ENCODE measurements around the gene EIF2S3B.
"Not testable (repeated sequence)": the region's sequence is repeated elsewhere in the genome, so short reads cannot be mapped to it uniquely, and the experiment has no call there.

EIF2S3B gene

DNA sequence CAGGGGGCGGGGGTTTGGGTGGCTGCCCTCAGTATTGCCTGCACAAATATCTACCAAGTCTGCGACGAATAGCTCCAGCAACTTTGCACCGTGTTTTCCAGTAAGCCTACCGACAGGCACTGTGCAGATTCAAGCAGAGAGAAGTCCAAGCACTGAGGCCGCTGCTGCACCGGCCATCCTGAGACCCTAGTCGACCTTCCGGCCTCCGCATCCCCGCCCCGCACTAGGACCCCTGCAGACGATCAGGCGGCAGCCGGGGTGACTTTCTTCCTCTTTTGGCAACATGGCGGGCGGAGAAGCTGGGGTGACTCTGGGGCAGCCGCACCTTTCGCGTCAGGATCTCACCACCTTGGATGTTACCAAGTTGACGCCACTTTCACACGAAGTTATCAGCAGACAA lies at the start of gene EIF2S3B:
Gene EIF2S3B, plus strand, starts transcription at position 271 of the 400 bp plus-strand sequence. Its CDS starts 13 bp downstream, at position 284.
- no peak for DNase-seq

DNA sequence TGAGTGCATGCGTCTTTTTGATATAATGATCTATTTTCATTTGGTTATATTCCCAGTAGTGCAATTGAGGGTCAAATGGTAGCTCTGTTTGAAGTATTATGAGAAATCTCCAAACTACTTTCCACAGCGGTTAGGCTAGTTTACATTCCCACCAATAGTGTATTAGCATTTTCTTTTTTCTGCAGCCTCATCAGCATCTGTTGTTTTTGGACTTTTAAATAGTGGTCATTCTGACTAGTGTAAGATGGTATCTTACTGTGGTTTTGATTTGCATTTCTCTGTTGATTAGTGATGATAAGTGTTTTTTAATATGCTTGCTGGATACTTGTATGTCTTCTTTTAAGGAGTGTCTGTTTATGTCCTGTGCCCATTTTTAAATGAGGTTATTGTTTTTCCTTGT lies 48.8 kb upstream of the EIF2S3B start:
- DNase-seq = no peak

DNA sequence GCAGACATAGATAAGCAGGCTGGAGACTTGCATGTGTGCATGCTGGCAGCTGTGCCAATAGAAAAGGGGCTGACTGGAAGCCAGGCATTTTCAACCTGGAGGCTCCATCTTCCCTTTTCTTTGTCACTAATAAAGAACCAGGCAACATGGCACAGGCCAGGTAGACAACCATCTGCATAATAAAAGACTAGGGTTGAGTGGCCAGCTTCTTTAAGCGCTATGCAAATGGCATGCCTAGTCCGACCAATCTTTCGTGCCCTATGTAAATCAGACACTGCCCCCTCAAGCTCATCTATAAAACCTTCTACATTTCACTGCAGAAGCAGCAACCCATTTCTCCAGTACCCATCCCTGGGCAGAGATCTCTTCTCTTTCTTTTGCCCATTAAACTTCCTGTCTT lies 47.9 kb upstream of the EIF2S3B start:
- no peak for DNase-seq

DNA sequence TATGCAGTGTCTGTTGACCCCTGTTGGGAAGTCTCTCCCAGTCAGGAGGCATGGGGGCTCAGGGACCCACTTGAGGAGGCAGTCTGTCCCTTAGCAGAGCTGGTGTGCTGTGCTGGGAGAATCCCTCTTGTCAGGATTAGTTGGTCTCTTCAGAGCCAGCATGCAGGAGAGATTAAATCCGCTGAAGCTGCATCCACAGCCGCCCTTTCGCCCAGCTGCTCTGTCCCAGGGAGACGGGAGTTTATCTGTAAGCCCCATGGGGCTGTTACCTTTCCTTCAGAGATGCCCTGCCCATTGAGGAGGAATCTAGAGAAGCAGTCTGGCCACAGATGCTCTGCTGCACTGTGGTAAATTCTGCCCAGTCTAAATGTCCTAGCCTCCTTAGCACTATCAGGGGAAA lies 39.4 kb upstream of the EIF2S3B start:
- DNase-seq = no peak

DNA sequence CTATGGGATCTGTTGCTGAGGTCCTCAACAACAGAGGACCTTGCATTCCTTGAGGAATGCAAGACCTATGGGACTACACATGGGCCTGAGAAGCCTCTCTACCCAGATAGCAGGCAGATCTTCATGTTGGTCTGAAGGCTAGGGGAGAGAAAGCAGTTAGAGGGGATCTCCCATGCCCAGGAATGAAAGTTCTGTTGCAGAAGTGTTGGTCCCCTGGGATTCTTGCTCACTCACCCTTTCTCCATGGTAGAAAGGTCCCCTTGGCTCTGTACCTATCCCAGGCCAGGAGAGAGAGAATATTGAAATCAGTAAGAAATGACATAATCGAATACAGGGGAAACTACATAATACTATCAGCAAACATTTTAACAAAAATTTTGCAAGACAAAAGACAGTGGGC lies 36.0 kb upstream of the EIF2S3B start:
- no peak for DNase-seq

DNA sequence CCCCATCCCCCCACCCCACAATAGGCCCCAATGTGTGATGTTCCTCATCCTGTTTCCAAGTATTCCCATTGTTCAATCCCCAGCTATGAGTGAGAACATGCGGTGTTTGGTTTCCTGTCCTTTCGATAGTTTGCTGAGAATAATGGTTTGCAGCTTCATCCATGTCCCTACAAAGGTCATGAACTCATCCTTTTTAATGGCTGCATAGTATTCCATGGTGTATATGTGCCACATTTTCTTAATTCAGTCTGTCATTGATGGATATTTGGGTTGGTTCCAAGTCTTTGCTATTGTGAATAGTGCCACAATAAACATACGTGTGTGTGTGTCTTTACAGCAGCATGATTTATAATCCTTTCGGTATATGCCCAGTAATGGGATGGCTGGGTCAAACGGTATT lies 32.9 kb upstream of the EIF2S3B start:
- DNase-seq = not testable (repeated sequence)

DNA sequence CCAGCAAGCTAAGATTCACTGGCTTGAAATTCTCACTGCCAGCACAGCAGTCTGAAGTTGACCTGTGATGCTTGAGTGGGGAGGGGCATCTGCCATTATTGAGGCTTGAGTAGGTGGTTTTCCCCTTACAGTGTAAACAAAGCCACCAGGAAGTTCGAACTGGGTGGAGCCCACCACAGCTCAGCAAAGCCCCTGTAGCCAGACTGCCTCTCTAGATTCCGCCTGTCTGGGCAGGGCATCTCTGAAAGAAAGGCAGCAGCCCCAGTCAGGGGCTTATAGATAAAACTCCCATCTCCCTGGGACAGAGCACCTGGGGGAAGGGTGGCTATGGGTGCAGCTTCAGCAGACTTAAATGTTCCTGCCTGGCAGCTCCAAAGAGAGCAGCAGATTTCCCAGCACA lies 23.8 kb upstream of the EIF2S3B start:
- DNase-seq = peak; percentile 49

DNA sequence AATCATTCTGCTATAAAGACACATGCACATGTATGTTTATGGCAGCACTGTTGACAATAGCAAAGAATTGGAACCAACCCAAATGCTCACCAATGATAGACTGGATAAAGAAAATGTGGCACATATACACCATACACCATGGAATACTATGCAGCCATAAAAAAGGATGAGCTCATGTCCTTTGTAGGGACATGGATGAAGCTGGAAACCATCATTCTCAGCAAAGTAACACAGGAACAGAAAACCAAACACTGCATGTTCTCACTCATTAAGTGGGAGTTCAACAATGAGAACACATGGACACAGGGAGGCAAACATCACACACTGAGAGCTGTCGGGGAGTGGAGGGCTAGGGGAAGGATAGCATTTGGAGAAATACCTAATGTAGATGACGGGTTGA lies 18.4 kb upstream of the EIF2S3B start:
- not testable (repeated sequence) for DNase-seq

DNA sequence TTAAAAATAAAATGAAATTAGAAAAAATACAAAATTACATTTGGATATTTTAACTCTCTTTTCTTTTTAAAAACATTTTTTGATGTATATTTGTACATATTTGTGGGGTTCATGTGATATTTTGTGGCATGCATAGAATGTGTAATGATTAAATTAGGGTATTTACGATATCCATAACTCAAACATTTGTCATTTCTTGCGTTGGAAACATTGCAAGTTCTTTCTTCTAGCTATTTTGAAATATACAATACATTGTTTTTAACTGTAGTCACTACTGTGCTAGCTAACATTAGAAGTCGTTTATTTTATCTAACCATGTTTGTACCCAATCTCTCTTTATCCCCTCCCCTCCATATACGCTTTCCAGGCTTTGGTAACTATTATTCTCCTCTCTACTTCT lies 13.9 kb upstream of the EIF2S3B start:
- no peak for DNase-seq

DNA sequence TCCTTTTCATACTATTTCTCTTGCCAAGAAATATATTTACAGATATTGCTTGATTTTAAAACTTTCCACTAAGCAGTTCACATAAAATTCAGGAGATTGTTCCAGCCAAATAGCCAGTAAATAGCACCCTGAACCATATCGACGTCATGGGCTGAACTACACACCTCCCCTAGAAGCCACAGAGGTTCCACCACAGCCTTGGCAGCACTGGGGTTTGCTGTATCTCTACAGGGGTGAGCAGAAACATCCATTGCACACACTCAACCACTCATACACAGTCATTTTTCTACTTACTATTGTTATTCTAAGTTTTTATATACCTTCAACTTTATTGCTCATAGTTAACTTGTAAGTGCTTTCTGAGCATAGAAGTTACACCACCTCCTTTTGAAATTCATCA lies 8.1 kb upstream of the EIF2S3B start:
- DNase-seq = peak; percentile 64

DNA sequence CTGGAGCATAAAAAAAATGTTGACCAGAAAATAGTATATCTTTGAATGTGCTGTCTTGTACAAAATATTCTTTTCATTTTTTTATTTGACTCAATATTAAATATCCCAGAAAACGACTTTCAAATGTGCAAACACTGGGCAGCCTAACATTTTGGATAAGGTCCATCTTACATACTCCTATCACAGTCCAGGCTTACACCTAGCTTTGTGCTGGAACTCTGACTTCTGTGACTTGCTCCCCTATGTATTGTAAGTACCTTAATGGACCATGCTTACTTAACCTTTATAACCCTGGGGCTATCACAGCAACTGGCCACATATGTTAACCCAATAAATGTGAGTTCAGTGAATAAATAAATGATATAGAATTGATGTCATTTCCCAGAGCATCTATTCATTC lies 7.6 kb upstream of the EIF2S3B start:
- no peak for DNase-seq

DNA sequence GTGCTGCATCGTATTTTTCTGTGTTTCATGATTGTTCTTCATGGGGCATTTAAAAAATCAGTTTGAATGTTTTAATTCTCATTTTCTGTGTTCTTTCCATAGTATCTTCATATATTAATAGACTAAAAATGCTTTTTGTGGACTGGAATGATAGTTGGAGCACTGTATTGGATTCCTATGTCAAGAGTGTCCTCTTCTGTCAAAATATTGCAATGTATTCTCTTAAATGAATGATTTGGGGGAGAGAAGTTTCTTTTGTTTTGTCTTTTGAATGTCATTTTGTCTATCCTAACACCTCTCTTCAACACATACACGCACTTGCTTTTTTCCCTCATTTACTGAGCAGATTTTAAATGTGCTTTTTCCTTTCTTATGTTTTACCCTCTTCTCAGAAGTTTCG lies 4.7 kb upstream of the EIF2S3B start:
- DNase-seq = peak; percentile 17

DNA sequence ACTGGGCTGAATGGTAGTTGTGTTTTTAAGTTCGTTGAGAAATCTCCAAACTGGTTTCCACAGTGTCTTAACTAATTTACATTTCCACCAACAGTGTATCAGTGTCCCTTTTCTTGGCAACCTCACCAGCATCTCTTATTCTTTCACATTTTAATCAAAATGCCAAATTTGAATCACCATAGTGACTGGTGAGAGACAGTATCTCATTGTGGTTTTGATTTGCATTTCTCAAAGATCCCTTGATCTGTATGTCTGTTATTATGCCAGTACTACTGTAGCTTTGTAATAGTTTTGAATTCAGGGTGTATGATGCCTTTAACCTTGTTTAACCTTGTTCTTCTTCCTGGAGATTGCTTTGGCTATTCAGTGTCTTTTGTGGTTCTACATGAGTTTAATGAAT lies 2.2 kb upstream of the EIF2S3B start:
- peak; percentile 20 for DNase-seq

DNA sequence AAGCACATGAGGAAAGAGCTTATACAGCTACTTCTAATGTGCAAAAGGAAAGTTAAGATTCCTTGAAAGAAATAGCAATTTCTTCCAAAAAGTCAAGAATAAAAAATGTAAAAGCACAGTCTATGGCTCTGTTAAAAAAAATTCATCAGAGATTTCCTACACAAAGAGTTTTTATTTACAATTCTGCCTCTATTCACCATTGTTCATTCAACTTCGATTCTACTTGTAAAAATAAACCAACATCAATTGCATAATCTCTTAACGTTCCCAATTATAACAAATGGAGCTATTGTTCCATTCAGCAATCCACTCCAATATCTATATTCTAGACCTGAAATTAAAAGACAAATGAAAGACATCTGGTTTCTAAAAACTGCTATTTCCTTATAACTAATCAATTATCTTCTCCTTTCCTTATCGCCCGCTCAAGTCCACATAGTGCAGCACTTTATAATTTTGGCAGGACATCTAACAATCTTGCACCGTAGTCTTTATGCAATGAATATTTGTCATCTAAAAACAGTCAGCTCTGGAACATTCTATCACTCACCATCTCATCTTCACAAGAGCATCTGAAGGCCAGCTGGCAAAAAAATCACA lies 6.2 kb downstream of the EIF2S3B start:
- DNase-seq = no peak

DNA sequence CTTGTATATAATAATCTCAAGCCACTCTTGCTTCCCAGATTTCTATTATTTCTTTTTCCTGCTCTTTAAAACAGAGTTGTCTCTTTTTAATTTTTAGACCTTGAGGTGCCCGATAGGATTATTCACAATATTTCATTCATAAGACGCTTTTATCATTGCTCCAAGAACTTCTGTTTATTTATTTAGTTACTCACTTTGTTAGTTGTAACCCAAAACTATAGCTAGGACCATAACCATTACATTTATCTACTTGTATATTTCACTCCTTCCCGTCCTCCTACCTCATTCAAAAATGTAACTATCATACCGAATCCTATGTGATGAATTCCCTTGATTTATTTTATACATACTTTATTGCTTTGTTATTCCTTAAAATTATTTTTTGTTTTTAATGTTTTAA lies 7.1 kb downstream of the EIF2S3B start:
- no peak for DNase-seq

DNA sequence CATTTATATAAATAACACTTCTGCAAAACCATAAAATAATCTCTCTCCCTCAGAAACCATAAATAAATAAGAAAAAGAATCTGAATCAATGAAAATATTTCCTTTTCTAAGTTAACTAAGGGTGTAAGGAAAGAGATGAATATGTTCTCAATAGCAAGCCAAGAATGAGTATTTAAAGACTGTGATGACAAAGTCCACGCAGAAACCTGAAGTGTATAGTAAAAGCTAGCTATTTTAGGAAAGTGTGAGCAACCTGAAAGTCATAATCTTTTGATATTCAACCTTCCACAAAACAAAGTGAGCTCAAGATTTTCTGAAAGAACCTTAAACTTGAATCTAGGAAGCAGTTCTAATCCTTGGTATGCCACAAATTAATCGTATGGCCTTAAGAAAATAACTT lies 15.9 kb downstream of the EIF2S3B start:
- DNase-seq = no peak

DNA sequence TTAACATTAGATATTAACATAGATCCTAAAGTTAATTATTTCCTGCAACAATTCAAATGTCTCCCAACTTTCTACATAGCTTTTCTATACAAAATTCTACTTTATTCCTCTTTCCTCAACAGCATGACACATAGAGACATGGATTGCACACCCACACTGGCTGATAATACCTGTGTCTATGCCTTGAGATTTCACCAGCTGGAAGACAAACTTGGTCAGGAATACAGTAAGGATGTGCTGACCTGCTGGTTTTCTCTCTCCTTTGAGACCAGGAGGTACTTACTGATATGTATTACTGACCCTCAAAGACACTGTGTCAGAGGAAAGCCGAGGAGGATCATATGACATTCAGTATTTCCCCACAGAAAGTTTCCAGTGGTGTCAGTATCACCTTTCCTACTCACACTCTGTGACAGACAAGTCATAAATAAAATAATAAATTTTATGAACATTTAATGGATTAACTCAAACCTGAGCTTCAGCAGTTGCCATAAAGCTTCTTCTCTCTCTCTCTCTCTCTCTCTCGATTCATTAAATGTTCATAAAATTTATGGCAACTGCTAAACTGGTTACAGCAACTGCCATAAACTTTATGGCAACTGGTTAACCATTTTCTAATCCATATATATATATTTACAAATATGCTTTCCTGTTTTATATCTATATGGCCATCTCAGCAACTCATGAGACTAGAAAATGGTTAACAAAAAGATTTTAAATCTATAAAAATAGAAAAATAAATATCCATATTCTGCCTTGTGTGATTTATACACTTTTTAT lies 22.7 kb downstream of the EIF2S3B start:
- no peak for DNase-seq

DNA sequence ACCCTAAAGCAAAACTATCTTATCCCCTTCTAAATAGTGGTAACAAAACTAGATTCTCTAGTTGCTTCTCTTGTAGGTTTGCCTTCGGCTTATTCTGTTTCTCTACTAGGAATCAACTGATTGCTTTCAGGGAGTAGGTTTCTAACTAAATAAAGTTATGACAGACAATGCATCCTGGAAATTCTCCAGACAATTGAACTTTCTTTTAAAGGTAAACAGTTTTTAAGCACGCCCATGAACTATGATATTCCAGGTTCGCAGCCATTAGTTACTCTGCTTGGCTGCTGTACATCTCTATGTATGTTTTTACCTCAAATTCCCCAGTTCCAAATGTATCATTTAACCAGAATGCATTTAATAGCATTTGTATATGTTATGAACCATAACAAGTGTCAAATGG lies 23.9 kb downstream of the EIF2S3B start:
- no peak for DNase-seq

DNA sequence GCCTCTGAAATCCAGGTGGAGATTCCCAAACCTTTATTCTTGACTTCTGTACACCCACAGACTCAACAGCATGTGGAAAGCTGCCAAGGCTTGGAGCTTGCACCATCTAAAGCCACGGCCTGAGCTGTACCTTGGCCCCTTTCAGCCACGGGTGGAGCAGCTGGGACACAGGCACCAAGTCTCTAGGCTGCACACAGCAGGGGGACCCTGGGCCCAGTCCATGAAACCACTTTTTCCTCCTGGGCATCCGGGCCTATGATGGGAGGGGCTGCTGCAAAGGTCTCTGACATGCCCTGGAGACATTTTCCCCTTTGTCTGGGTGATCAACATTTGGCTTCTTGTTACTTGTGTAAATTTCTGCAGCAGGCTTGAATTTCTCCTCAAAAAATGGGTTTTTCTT lies 32.0 kb downstream of the EIF2S3B start:
- no peak for DNase-seq

DNA sequence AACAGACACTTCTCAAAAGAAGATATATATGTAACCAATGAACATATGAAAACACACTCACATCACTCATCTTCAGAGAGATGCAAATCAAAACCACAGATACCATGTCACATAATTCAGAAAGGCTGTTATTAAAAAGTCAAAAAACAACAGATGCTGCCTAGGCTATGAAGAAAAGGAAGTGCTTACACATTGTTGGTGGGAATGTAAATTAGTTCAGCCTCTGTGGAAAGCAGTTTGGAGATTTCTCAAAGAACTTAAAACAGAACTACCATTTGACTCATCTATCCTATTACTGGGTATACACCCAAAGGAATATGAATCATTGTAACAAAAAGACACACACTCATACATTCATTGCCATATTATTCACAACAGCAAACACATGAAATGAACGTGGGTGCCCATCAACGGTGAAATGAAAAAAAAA lies 35.1 kb downstream of the EIF2S3B start:
- DNase-seq = peak; percentile 14

DNA sequence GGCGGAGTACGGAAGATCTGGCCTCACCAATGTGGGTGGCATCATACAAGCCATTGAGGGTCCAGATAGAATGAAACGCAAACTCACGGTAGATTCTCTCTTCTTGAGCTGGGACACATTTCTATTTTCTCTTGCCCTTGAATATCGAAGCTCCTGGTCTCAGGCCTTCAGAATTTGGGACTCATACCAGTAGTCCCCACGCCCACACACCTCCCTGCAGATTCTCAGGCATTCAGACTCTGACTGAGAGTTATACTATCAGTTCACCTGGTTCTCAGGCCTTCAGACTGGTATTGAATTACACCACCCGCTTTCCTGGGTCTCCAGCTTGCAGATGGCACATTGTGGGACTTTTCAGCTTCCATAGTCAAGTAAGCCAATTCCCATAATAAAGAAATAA lies 37.8 kb downstream of the EIF2S3B start:
- no peak for DNase-seq

DNA sequence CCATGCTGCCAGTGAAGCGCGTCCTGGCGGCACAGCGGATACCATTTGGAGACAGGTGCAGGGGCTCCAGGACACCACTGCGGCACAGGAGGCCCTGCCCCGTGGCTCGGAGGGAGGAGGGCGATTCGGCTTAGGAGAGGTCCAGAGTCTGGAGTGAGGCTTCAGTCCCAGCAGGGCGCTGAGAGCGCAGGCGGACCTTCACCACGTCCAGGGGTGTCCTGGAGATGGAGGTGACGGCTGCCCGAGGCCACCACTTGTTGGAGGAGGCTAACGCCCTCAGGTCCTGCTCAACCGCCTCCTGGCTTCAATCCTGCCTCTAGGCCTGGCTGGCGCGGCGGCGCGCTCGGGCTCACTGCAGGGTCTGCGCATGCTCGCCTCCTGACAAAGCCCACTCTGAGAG lies 45.7 kb downstream of the EIF2S3B start:
- no peak for DNase-seq

DNA sequence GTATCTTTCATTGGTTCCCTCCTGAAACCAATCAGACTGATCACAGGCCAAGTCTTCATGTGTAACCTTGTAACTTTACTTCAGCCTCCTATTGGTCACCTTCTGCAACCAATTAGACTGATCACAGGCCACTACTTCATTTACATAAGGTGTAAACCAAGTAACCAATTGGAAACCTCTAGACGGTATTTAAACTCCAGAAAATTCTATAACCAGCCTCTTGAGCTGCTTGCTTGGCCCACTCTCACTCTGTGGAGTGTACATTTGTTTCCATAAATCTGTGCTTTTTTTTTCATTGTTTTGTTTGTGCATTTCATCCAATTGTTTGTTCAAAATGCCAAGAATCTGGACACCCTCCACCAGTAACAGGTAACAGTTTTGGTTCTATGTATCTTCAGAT lies 47.5 kb downstream of the EIF2S3B start:
- DNase-seq = peak; percentile 40

DNA sequence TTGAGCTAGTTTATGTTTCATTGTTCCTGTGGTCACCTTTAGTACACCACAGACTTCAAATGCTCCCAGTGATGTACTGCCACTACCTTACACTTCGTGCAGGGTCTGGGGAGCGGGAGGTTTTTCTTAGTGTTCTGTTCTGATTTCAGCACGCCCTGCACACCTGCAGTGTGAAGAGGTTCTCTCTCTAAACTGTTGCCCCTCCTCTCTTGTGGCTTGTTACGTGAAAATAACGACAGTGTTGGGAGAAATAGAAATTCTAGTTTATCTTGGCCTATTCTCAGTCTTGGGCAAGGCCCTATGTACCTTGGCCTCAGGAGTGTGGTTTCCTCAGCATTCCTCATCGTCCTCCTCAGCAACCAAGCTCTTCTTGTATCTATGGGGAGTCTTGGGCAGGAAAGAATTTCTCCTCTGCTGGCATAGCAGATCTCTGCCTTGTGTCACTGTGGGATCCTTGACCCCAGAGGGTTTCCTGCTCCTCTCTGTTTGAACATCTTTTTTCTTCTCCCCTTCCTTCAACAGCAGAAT lies 48.6 kb downstream of the EIF2S3B start:
- DNase-seq = peak; percentile 60

Measured in CD4-positive, alpha-beta T cell treated with Interleukin-10 for 1 hour (primary cell).